GM12878 (cell line): ENCODE measurements around the gene GPR39. TPM values are rescaled to one million over a fixed set of nuclear protein-coding genes. Genes with fewer than 3 reads are reported as not detected.

ENCODE experiments used
- ATAC-seq: fragments of 200-7000 bp; cut with Tn5 transposase; 3 replicates; pipeline ENCODE4 v1.9.1; 2020; ENCODE audit warnings: mild to moderate bottlenecking, moderate library complexity
- BruUV-seq: library from RNA; stranded (reverse); fragments of 400-500 nt; replicated peaks from 2 replicates; lab custom pipeline; 2021; lab: Mats Ljungman, UMichigan
- CTCF ChIA-PET: fragments of 300-600 bp; sonication (Branson Sonifier 250); formaldehyde crosslinking; extraction: SDS; loops from one replicate; lab custom pipeline; 2021; ENCODE audit warnings: inconsistent platforms; lab: Yijun Ruan, JAX
- POLR2A ChIA-PET: fragments of 350-600 bp; formaldehyde crosslinking; extraction: SDS; loops from one replicate; lab custom pipeline; 2021; ENCODE audit warnings: inconsistent platforms; lab: Charles Lee
- RAD21 ChIA-PET: fragments of 300-600 bp; sonication (Branson Sonifier 250); formaldehyde crosslinking; loops from one replicate; lab custom pipeline; 2023; ENCODE audit warnings: antibody characterized with exemption; ENCODE audit not compliant: unreplicated experiment; lab: Charles Lee
- SMC1A ChIA-PET: fragments of 300-600 bp; sonication (Branson Sonifier 250); formaldehyde crosslinking; loops from one replicate; lab custom pipeline; 2023; ENCODE audit not compliant: unreplicated experiment, uncharacterized antibody; lab: Charles Lee
- DNase-seq: peaks from one replicate; pipeline ENCODE4 v3.0.0-alpha.2; 2011; ENCODE audit warnings: low read depth, low spot score
- FAIRE-seq: peaks from 3 replicates; lab custom pipeline; 2011; peaks lifted over from hg19 to GRCh38; lab: Jason Lieb, UNC
- H2AFZ ChIP-seq: 2 replicates; pipeline ENCODE4 v1.6.0; 2011; ENCODE audit warnings: low read depth, low read length, control low read depth; ENCODE audit not compliant: control insufficient read depth
- H3K27ac ChIP-seq: 2 replicates; pipeline ENCODE4 v1.5.1; 2011; ENCODE audit warnings: control low read depth; ENCODE audit not compliant: control insufficient read depth, insufficient read depth
- H3K27me3 ChIP-seq, 2 experiments: replicated peaks in 1 of 2; 2 replicates each; pipeline versions ENCODE4 v1.6.0 to v1.6.1; 2011; ENCODE audit warnings: low read length in 1 of 2; ENCODE audit not compliant: control insufficient read depth in 2 of 2, insufficient read depth in 2 of 2
- H3K36me3 ChIP-seq, 2 experiments: 2 replicates each; pipeline ENCODE4 v1.5.1; 2011; ENCODE audit warnings: low read length in 1 of 2; ENCODE audit not compliant: control insufficient read depth in 2 of 2, insufficient read depth in 2 of 2
- H3K4me1 ChIP-seq: 2 replicates; pipeline ENCODE4 v1.6.1; 2011; ENCODE audit warnings: mild to moderate bottlenecking, low read length, moderate library complexity, mixed read lengths; ENCODE audit not compliant: control insufficient read depth, insufficient read depth
- H3K4me2 ChIP-seq: 2 replicates; pipeline ENCODE4 v1.6.0; 2011; ENCODE audit warnings: control low read depth; ENCODE audit not compliant: control insufficient read depth, insufficient read depth
- H3K4me3 ChIP-seq: fragments of 200-600 bp; sonication (generic); 2 replicates; pipeline ENCODE4 v1.5.1; 2016
- H3K79me2 ChIP-seq: 2 replicates; pipeline ENCODE4 v1.6.0; 2011; ENCODE audit warnings: low read length; ENCODE audit not compliant: control insufficient read depth, insufficient read depth
- H3K9ac ChIP-seq: 2 replicates; pipeline ENCODE4 v1.8.0; 2011; ENCODE audit warnings: low read length, control low read depth, mixed read lengths; ENCODE audit not compliant: control insufficient read depth, insufficient read depth
- H3K9me3 ChIP-seq: replicated peaks from 3 replicates; pipeline ENCODE4 v1.5.1; 2011; ENCODE audit warnings: mild to moderate bottlenecking, low read length; ENCODE audit not compliant: control insufficient read depth, insufficient read depth
- H4K20me1 ChIP-seq: 2 replicates; pipeline ENCODE4 v1.6.0; 2011; ENCODE audit not compliant: control insufficient read depth, insufficient read depth
- CHD4 ChIP-seq: fragments of 200-600 bp; sonication (generic); IDR thresholded peaks from 2 replicates; pipeline ENCODE4 v1.6.1; 2016; ENCODE audit warnings: mild to moderate bottlenecking
- CREB1 ChIP-seq: IDR thresholded peaks from 2 replicates; pipeline ENCODE4 v1.6.1; 2012; ENCODE audit warnings: low read depth, mild to moderate bottlenecking, inconsistent platforms
- CREM ChIP-seq: IDR thresholded peaks from 2 replicates; pipeline ENCODE4 v1.6.1; 2014; ENCODE audit warnings: antibody characterized with exemption, low read depth
- MTA2 ChIP-seq: fragments of 450-650 bp; IDR thresholded peaks from 2 replicates; pipeline ENCODE4 v1.6.1; 2016; ENCODE audit warnings: low read depth, mild to moderate bottlenecking, moderate library complexity
- NFYB ChIP-seq: IDR thresholded peaks from 2 replicates; pipeline ENCODE4 v1.6.1; 2011; ENCODE audit warnings: low read depth, mild to moderate bottlenecking, low read length, improper control_type of control experiment, moderate library complexity; ENCODE audit not compliant: insufficient read depth
- NR2C2 ChIP-seq: IDR thresholded peaks from 2 replicates; pipeline ENCODE4 v1.6.1; 2011; ENCODE audit warnings: borderline replicate concordance, low read depth; ENCODE audit not compliant: control insufficient read depth, insufficient read length
- PKNOX1 ChIP-seq: fragments of 450-650 bp; IDR thresholded peaks from 2 replicates; pipeline ENCODE4 v1.6.1; 2016; ENCODE audit warnings: mild to moderate bottlenecking
- RAD51 ChIP-seq: fragments of 450-650 bp; IDR thresholded peaks from 2 replicates; pipeline ENCODE4 v1.6.1; 2016; ENCODE audit warnings: moderate library complexity, mild to moderate bottlenecking, inconsistent platforms
- RCOR1 ChIP-seq: conservative IDR thresholded peaks from 2 replicates; pipeline ENCODE4 v1.6.1; 2012; ENCODE audit warnings: low read depth, low read length, improper control_type of control experiment
- SMC3 ChIP-seq: IDR thresholded peaks from 2 replicates; pipeline ENCODE4 v1.6.1; 2011; ENCODE audit warnings: low read length, improper control_type of control experiment, borderline replicate concordance
- ZNF207 ChIP-seq: fragments of 450-650 bp; IDR thresholded peaks from 2 replicates; pipeline ENCODE4 v1.6.1; 2014; ENCODE audit warnings: antibody characterized with exemption, mild to moderate bottlenecking, borderline replicate concordance
- WGBS: methylation state at CpG from one replicate; pipeline ENCODE4 v1.1.6; 2016; ENCODE audit warnings: low lambda C conversion rate; ENCODE audit not compliant: insufficient replicate concordance, insufficient coverage; ENCODE audit errors: missing lambda C conversion rate; 5-methylcytosine and 5-hydroxymethylcytosine counted together
- in situ Hi-C: fragments of 300-500 bp; cut with MboI; formaldehyde crosslinking; loops from 9 replicates; pipeline ENCODE4 v1.14.3; 2018; ENCODE audit warnings: mixed read lengths
- intact Hi-C: fragments of 100-400 bp; cut with micrococcal nuclease; formaldehyde crosslinking; loops from one replicate; pipeline ENCODE4 v1.14.2; 2022; ENCODE audit not compliant: unreplicated experiment
- polyA plus RNA-seq, 11 experiments: library from polyadenylated mRNA; depleted of rRNA in 4 of 11; unstranded in 6 of 11; stranded (reverse) in 5 of 11; fragments of >200 nt; fragmentation: Nextera tagmentation in 4 of 11; fragmentation: Illumina TruSeq in 1 of 11; extraction: Ambion mirVana in 4 of 11; extraction: Trizol in 1 of 11; gene quantifications; 1 replicate in 1 of 11; 2 replicates in 10 of 11; pipeline versions ENCODE4 v1.2.1 to v1.2.3, GENCODE V29; 2011 to 2016; ENCODE audit warnings: inconsistent platforms in 2 of 11, missing spikeins in 2 of 11, low read depth in 1 of 11
- total RNA-seq, 4 experiments: library from RNA; depleted of rRNA in 3 of 4; stranded (reverse); fragments of >200 nt in 3 of 4; fragmentation: Illumina TruSeq in 1 of 4; extraction: Trizol in 1 of 4; gene quantifications; 2 replicates each; pipeline versions ENCODE4 v1.2.1 to v1.2.3, GENCODE V29; 2013 to 2021
- TF ChIP-seq, protein P1 (sequence below): IDR thresholded peaks from 2 replicates; pipeline ENCODE4 v1.6.1; 2012; ENCODE audit warnings: low read depth, low read length, improper control_type of control experiment
- TF ChIP-seq, protein P2 (sequence below): IDR thresholded peaks from 2 replicates; pipeline ENCODE4 v1.6.1; 2011; ENCODE audit warnings: low read depth, mild to moderate bottlenecking, low read length, moderate library complexity, borderline replicate concordance; ENCODE audit errors: extremely low read depth

Gene GPR39
- total and polyA plus RNA-seq, 10 of the 15 experiments (the other 5 are each of a cell fraction or from before 2014, with no cell fraction given) = 0.05 to 0.23 TPM; not detected in 8

DNA sequence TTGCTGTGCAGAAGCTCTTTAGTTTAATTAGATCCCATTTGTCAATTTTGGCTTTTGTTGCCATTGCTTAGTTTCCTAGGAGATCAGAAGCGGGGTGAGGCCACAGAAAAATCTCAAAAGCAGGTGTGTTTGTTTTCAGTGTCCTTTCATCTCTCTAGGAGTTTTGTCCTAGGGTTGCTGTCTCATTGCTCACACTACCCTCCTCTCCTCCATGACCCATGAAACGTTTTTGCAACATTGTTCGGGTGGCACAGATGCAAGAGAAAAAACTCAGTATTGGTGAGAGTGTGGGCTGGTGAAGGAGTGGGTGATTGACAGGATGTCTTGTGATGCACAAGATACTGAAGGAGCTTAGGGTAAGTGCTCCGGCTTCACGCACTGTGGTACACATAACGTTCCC is 149.8 kb downstream of the GPR39 start:
- WGBS = 38% methylated on average over 6 of the region's 6 CpGs
- Histone ChIP-seq H3K27ac (no peak overlapping the region), H3K4me3 (no peak overlapping the region), H3K9ac (no peak overlapping the region), H3K36me3 (no peaks in the 10 kb centered on the region), H3K27me3 (no peaks in the 10 kb centered on the region), H3K4me2 (no peak overlapping the region), H4K20me1 (no peaks in the 10 kb centered on the region), H3K4me1 (no peaks in the 10 kb centered on the region), H2AFZ (no peak overlapping the region), H3K79me2 (no peaks in the 10 kb centered on the region), H3K9me3 (no peaks in the 10 kb centered on the region)
- ChIA-PET CTCF (no interaction called here), POLR2A (no interaction called here), SMC1A (no interaction called here), RAD21 (no interaction called here)
- in situ Hi-C loops (no loop called here), intact Hi-C loops (no loop called here)
- BruUV-seq = no TSS peak
- ATAC-seq = no peak
- TF ChIP-seq NR2C2 (no peak), PKNOX1 (no peak)
- no peak for DNase-seq
- FAIRE-seq = no peak

DNA sequence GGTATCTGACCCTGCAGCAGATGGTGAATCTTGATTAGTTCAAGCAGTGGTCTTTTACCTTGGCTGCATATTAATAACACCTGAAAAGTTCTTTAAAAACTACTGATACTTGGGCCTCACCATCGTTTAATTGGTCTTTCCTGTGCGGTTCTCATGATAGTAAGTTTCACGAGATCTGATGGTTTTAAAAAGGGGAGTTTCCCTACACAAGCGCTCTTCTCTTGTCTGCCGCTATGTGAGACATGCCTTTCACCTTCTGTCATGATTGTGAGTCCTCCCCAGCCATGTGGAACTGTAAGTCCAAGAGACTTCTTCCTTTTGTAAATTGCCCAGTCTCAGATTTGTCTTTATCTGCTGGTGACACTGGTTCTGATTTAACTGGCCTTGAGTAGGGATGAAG is 151.1 kb downstream of the GPR39 start:
- 49% methylated on average over 5 of the region's 5 CpGs for WGBS
- TF ChIP-seq CREM (no peak), ZNF207 (no peak), RAD51 (no peak), MTA2 (no peak), CREB1 (no peak), RCOR1 (no peak), NFYB (no peak), SMC3 (no peak), CHD4 (no peak)
- TF ChIP-seq, protein P1, sequence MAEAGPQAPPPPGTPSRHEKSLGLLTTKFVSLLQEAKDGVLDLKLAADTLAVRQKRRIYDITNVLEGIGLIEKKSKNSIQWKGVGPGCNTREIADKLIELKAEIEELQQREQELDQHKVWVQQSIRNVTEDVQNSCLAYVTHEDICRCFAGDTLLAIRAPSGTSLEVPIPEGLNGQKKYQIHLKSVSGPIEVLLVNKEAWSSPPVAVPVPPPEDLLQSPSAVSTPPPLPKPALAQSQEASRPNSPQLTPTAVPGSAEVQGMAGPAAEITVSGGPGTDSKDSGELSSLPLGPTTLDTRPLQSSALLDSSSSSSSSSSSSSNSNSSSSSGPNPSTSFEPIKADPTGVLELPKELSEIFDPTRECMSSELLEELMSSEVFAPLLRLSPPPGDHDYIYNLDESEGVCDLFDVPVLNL = no peak
- TF ChIP-seq, protein P2, sequence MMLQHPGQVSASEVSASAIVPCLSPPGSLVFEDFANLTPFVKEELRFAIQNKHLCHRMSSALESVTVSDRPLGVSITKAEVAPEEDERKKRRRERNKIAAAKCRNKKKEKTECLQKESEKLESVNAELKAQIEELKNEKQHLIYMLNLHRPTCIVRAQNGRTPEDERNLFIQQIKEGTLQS = no peak

More for the DNA sequence above, 151.1 kb downstream of the GPR39 start:
- H3K9ac ChIP-seq = no peak overlapping the region
- no peak overlapping the region for H3K4me3 ChIP-seq
- POLR2A ChIA-PET = no interaction called here
- no peak overlapping the region for H3K4me2 ChIP-seq
- no peaks in the 10 kb centered on the region for H3K9me3 ChIP-seq
- no peaks in the 10 kb centered on the region for H3K79me2 ChIP-seq
- ATAC-seq (no peak), DNase-seq (no peak), FAIRE-seq (no peak)
- in situ Hi-C loops (no loop called here), intact Hi-C loops (no loop called here)
- no peaks in the 10 kb centered on the region; a peak in 1 of 4 replicates for H3K27me3 ChIP-seq
- SMC1A ChIA-PET = no interaction called here
- RAD21 ChIA-PET = no interaction called here
- no peak overlapping the region for H3K27ac ChIP-seq
- H4K20me1 ChIP-seq = no peaks in the 10 kb centered on the region
- CTCF ChIA-PET = no interaction called here
- BruUV-seq = no TSS peak
- no peak overlapping the region for H2AFZ ChIP-seq
- no peaks in the 10 kb centered on the region for H3K36me3 ChIP-seq
- no peaks in the 10 kb centered on the region for H3K4me1 ChIP-seq
